ENCODE measurements around the gene SHROOM3. TPM values are rescaled to one million over a fixed set of nuclear protein-coding genes. Genes with fewer than 3 reads are reported as not detected.

The SHROOM3 gene
- total RNA-seq, 3 donors from 2014 or later = 105 to 263 (median 158) TPM

DNA sequence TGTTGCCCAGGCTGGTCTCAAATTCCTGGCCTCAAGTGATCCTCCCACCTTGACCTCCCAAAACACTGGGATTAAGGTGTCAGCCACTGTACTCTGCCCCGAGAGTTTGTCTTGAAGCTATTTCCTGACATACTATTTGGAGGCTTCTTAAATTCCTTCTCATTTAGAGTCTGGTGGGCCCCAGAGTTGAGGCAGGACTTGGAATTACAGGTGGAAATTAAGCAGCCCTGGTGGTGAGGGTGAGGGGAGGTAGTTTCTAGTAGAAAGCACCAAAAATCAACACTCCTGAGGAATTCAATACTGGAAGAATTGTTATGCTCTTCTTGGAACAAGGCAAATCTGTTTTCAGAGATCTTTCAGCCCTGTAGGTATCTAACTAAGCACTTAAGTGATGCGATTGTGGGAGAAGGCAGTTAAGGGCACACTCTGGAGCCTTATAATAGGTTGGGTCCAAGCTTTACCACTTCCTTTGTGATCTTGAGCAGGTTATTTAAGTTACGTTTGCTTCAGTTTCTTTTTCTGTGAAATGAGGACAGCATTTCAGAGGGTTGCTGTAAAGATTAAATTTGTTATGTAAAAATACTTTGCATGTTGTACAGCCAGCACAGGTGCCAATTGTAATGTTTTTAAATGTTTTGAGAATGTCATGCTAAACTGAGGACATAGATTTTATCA, 262.2 kb downstream of the SHROOM3 start:
- Histone ChIP-seq H3K36me3 (ENCODE audit: low read depth) (no peaks in the 10 kb centered on the region), H3K4me1 (ENCODE audit: low read depth) (peaks cover 12% of the 10 kb centered on the region), H3K4me3 (no peak overlapping the region), H3K9me3 (no peaks in the 10 kb centered on the region)
- no peak for DNase-seq
- TF ChIP-seq, protein P1, sequence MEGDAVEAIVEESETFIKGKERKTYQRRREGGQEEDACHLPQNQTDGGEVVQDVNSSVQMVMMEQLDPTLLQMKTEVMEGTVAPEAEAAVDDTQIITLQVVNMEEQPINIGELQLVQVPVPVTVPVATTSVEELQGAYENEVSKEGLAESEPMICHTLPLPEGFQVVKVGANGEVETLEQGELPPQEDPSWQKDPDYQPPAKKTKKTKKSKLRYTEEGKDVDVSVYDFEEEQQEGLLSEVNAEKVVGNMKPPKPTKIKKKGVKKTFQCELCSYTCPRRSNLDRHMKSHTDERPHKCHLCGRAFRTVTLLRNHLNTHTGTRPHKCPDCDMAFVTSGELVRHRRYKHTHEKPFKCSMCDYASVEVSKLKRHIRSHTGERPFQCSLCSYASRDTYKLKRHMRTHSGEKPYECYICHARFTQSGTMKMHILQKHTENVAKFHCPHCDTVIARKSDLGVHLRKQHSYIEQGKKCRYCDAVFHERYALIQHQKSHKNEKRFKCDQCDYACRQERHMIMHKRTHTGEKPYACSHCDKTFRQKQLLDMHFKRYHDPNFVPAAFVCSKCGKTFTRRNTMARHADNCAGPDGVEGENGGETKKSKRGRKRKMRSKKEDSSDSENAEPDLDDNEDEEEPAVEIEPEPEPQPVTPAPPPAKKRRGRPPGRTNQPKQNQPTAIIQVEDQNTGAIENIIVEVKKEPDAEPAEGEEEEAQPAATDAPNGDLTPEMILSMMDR (IDR thresholded peaks at IDR 0.05) = no peak
- intact Hi-C loops (cut with DNase I, micrococcal nuclease) = no loop called here
- no peak for ATAC-seq

DNA sequence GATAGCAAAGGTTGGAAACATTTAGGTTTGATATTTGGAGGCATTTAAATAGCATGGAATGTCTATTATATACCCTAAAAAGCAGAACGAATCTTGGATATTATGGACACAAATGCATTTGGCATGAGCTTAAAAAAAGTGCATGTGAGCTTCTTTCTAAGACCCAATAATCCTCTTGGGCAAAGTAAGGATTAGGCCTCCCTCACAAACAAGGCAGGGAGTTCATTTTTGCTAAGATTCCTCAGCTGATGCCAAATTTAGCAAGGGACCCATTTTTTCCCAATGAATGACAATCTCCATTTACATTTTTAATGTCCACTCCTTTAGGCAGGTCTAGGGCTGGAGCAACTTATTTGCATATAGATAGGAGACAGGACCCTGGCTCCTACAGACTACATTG, 263.1 kb downstream of the SHROOM3 start:
- Histone ChIP-seq H3K4me1 (ENCODE audit: low read depth) (peaks cover 21% of the 10 kb centered on the region), H3K4me3 (no peak overlapping the region), H3K9me3 (no peaks in the 10 kb centered on the region), H3K36me3 (ENCODE audit: low read depth) (no peaks in the 10 kb centered on the region)
- DNase-seq (no peak), ATAC-seq (no peak)
- TF ChIP-seq, protein P1 (IDR thresholded peaks at IDR 0.05) = no peak
- intact Hi-C loops (cut with DNase I, micrococcal nuclease) = no loop called here

DNA sequence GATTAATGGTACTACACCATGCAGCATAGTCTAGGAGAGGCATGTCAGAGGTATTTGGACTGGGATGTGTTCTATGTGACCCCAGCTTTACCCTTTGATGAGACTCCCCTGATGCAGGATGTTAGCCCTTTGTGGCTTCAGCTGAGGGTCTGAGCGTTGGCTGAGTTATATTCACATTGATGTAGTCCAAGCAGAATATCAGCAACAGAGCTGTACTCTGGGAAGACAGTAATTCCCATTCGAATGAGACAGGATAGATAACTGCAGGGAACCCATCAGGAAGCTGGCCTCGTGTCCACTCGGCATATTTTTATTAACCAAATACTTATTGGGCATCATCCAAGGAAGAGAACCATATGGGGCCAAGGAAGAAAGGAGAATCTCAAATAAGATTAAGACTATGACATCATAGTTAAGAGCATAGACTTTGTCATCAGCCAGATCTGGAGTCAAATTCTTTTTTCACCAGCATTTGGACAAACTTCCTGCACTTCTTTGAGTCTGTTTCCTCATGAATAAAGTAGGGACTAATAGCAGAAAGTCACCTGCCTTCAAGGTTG, 264.8 kb downstream of the SHROOM3 start:
- Histone ChIP-seq H3K4me3 (no peak overlapping the region), H3K4me1 (ENCODE audit: low read depth) (peaks cover 35% of the 10 kb centered on the region), H3K9me3 (no peaks in the 10 kb centered on the region), H3K36me3 (ENCODE audit: low read depth) (no peaks in the 10 kb centered on the region)
- DNase-seq = no peak
- TF ChIP-seq, protein P1 (IDR thresholded peaks at IDR 0.05) = no peak
- intact Hi-C loops (cut with DNase I, micrococcal nuclease) = no loop called here
- ATAC-seq = no peak

DNA sequence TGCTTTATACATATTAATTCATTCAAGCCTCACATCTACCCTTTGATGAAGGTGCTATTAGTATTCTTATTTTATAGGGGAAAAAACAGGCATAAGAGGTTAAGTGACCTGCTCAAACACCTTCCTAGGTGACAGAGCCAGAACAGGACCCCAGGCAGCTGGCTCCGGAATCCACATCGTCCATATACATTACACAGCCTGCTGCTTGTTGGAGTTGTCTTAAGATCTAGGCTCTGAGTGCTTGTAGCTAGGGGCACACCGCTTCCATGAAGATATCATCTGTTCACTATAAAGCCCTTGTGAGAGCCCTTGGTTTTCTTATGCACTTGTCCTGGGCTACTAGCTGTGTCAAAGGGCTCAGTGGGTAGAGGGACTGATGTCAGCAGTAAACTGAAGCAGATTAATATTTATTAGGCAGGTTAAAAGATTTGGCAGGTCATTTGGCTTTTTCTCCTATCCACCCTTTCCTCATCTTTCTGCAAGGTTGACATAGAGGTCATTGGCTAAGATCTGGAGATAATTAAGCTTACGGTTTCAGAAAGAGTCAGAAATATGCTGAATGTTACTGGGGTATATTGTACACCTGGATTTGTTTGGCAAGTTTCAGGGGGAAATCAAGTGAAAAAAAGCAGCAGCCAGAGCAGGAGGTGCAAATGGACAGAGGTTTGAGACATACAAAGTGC, 267.6 kb downstream of the SHROOM3 start:
- Histone ChIP-seq H3K36me3 (ENCODE audit: low read depth) (no peaks in the 10 kb centered on the region), H3K9me3 (no peaks in the 10 kb centered on the region), H3K4me3 (no peak overlapping the region), H3K4me1 (ENCODE audit: low read depth) (peaks cover 46% of the 10 kb centered on the region)
- intact Hi-C loops (cut with DNase I, micrococcal nuclease) = no loop called here
- no peak for ATAC-seq
- TF ChIP-seq, protein P1 (IDR thresholded peaks at IDR 0.05) = no peak
- no peak for DNase-seq

DNA sequence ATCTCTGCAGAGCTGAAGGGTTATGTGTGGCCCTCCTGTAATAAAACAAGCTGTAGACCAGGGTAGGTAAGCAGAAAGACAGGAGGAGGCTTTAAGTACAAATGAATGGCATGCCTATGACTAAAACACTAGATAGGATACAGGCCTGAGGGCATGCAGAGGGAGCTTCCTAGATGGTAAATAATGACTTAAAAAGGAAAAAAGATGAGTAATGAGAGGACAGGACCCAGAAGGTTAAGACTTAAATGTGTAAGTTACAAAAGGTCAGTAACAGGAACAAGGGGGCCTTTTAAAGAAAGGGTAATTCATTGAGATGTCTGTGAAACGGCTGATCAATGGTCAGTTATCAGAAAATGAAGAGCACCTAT, 268.1 kb downstream of the SHROOM3 start:
- Histone ChIP-seq H3K36me3 (ENCODE audit: low read depth) (no peaks in the 10 kb centered on the region), H3K4me1 (ENCODE audit: low read depth) (peaks cover 46% of the 10 kb centered on the region), H3K4me3 (no peak overlapping the region), H3K9me3 (no peaks in the 10 kb centered on the region)
- TF ChIP-seq, protein P1 (IDR thresholded peaks at IDR 0.05) = no peak
- DNase-seq (no peak), ATAC-seq (no peak)
- intact Hi-C loops (cut with DNase I, micrococcal nuclease) = no loop called here

All from mucosa of descending colon (tissue), 3 donors.